Esophagus (tissue), 2 donors: Measurements from ENCODE around the gene SLC4A1AP. TPM values are rescaled to one million over a fixed set of nuclear protein-coding genes. Genes with fewer than 3 reads are reported as not detected.
"Not testable (repeated sequence)": the region's sequence is repeated elsewhere in the genome, so short reads cannot be mapped to it uniquely, and the experiment has no call there.

Experiments used
- H3K27ac ChIP-seq, 2 donors: one replicate each; pipeline ENCODE4 v1.5.1; 2013; ENCODE audit warnings: low read depth in 2 of 2, mild to moderate bottlenecking in 2 of 2, inconsistent platforms in 1 of 2, low read length in 1 of 2, moderate library complexity in 1 of 2
- H3K27me3 ChIP-seq, 2 donors: one replicate each; pipeline ENCODE4 v1.6.1; 2013; ENCODE audit warnings: low read length in 2 of 2, control low read depth in 1 of 2, mild to moderate bottlenecking in 1 of 2; ENCODE audit not compliant: insufficient read depth in 2 of 2, control insufficient read depth in 1 of 2
- H3K36me3 ChIP-seq, 2 donors: one replicate each; pipeline ENCODE4 v1.6.1; 2013; ENCODE audit warnings: low read length in 1 of 2; ENCODE audit not compliant: control insufficient read depth in 2 of 2, insufficient read depth in 2 of 2
- H3K4me1 ChIP-seq, 2 donors: one replicate each; pipeline ENCODE4 v1.6.1; 2013; ENCODE audit warnings: low read length in 1 of 2; ENCODE audit not compliant: control insufficient read depth in 2 of 2, insufficient read depth in 2 of 2
- H3K4me3 ChIP-seq, 2 donors: one replicate each; pipeline ENCODE4 v1.5.1; 2013; ENCODE audit warnings: low read length in 2 of 2, mild to moderate bottlenecking in 2 of 2, low read depth in 1 of 2, moderate library complexity in 1 of 2
- H3K9me3 ChIP-seq, 2 donors: one replicate each; pipeline ENCODE4 v1.6.1; 2013; ENCODE audit warnings: mild to moderate bottlenecking in 2 of 2, low read depth in 1 of 2, low read length in 1 of 2, moderate library complexity in 1 of 2; ENCODE audit not compliant: control insufficient read depth in 2 of 2, insufficient read depth in 1 of 2
- WGBS, 2 donors: extraction: QIAGEN DNeasy Blood & Tissue Kit; methylation state at CpG; one replicate each; pipeline ENCODE4 v1.1.7; 2013; 5-methylcytosine and 5-hydroxymethylcytosine counted together
- polyA plus RNA-seq, 2 donors: library from polyadenylated mRNA; stranded (reverse); fragments of 200-250 nt; gene quantifications; one replicate each; pipeline ENCODE4 v1.2.3, GENCODE V29; 2013
- donor health status: healthy with polysubstance abuse.
- donor health status: Bipolar disorder and iron deficiency.

The SLC4A1AP gene
- polyA plus RNA-seq, 2 donors, result 10.0 to 15.1 TPM

DNA sequence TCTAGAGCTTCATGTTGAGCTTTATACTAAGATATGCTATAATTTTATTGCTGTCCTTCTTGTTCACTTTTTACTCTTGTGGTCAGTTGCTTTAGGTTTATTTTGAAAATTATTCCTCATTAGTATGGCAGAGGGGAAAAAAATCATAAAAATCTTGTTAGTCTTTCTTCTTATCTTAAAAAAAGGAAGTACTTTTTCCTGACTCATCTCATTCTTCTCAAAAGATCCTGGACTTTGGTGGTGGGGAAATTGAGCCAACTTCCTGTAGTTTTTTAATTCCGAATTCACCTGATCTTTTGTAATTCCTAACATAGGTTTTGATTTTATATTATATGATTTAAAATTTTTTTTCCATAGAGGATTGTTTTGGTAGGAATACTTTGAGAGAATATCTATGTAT is 3.8 kb downstream of the SLC4A1AP start:
- H3K36me3 ChIP-seq, result peaks cover 0 to 4% of the 10 kb centered on the region in 2 donors
- 73 to 80% methylated on average over 1 of the region's 1 CpG for WGBS, 2 donors

DNA sequence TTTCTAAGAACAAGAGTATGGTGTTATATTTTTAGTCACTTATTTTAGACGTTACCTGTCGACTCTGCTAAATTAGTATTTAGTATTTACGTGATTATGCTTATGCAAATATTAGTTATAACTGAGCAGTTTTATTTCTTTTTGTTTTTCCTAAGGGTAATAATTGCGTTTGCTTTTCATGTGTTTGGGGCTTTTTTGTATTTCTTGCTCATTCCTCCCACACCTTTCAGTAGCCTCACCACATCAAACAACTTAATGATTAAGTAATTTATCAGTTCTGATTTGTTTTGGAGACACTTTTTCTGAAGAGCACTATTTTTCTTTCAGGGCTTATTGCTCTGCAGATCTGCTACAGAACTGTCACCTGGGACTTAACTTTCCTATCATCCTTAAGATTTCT is 7.5 kb downstream of the SLC4A1AP start:
- Histone ChIP-seq H3K9me3 (no peaks in the 10 kb centered on the region), H3K27ac (no peak overlapping the region), H3K4me1 (no peaks in the 10 kb centered on the region), H3K4me3 (no peak overlapping the region), H3K27me3 (no peaks in the 10 kb centered on the region), H3K36me3 (peaks cover 0 to 8% of the 10 kb centered on the region in 2 donors)
- WGBS, 2 donors, result 87 to 93% methylated on average over 4 of the region's 4 CpGs

More for the DNA sequence above, 3.8 kb downstream of the SLC4A1AP start:
- Histone ChIP-seq H3K4me3 (no peak overlapping the region), H3K4me1 (no peaks in the 10 kb centered on the region), H3K27ac (no peak overlapping the region), H3K27me3 (no peaks in the 10 kb centered on the region), H3K9me3 (no peaks in the 10 kb centered on the region)

DNA sequence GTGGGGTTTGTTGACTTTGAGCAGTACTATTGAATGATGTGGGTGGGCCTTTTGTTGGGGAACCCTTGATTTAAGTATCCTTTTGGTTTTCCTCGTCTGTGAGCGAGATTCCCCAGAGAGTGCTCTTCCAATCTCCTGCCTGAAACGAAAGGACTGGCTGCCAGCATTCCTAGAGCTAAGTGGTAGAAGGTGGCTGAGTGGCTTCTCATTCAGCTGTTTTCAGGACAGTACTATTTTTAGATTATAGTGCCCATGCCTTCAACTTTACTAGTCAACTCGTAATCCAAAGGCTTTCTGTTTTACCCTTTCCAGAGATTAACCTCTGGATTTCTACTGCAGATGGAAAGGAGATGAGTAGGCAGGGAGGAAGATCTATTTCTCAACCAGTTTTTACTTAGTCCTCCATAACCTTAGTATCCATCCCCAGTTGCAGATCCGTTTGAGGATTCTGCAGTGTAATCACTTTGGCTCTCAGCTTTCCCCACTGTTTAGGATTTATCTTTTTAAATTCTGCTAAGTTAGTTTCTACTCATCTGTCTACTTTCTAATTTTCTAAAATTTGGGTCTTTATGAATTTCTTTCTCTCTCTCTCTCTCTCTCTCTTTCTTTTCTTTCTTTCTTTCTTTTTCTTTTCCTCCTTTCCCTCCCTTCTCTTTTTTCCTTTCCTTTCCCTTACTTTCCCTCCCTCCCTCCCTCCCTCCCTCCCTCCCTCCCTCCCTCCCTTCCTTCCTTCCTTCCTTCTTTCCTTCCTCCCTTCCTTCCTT is 9.2 kb downstream of the SLC4A1AP start:
- Histone ChIP-seq H3K36me3 (peaks cover 0 to 8% of the 10 kb centered on the region in 2 donors), H3K27me3 (no peaks in the 10 kb centered on the region), H3K4me3 (no peak overlapping the region), H3K9me3 (no peaks in the 10 kb centered on the region), H3K4me1 (no peaks in the 10 kb centered on the region), H3K27ac (no peak overlapping the region)
- 81 to 82% methylated on average over 5 of the region's 5 CpGs for WGBS, 2 donors

DNA sequence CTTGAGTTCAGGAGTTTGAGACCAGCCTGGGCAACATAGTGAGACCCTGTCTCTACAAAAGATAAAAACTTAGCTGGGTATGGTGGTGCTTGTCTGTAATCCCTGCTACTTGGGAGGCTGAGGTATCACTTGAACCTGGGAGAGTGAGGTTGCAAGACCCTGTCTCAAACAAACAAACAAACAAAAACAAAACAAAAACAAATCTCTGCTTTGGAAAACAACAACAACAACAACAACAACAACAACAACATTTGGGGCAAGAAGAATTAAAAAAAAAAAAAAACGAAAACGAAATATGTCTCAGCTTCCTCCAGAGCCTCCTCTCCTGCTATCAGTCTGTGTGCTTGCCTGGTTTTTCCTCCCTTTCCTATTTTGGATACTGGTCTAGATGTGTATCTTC is 16.9 kb downstream of the SLC4A1AP start:
- no peaks in the 10 kb centered on the region for H3K27me3 ChIP-seq
- no peaks in the 10 kb centered on the region for H3K9me3 ChIP-seq
- WGBS, 2 donors, result 79 to 92% methylated on average over 2 of the region's 2 CpGs
- peaks cover 0 to 6% of the 10 kb centered on the region in 2 donors for H3K36me3 ChIP-seq
- H3K4me3 ChIP-seq, result no peak overlapping the region
- H3K27ac ChIP-seq, result no peak overlapping the region
- no peaks in the 10 kb centered on the region for H3K4me1 ChIP-seq

DNA sequence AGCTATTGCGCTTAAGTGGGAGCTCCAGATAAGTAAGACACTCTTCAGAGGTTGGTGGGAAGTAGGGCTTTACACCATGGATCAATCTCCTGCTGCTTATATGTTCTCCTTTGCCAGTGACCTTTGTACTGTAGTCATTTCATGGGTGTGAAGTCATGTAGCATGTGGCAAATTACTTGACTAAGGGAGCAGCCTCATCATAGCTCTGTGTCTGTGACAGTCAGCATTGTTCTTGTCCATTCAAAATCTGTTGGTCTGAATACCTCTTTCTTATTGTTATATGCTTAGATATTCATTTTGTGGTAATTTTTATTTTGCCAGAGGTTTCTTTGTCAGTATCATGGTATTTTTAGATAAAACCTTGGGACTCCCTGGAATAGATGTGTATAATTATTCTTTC is 18.2 kb downstream of the SLC4A1AP start:
- no peaks in the 10 kb centered on the region for H3K9me3 ChIP-seq
- no peaks in the 10 kb centered on the region for H3K27me3 ChIP-seq
- peak overlapping the region; percentile 59 to 76 for H3K27ac ChIP-seq
- 81 to 96% methylated on average over 1 of the region's 1 CpG for WGBS, 2 donors
- no peaks in the 10 kb centered on the region for H3K4me1 ChIP-seq
- no peak overlapping the region for H3K4me3 ChIP-seq
- H3K36me3 ChIP-seq, result peaks cover 0 to 6% of the 10 kb centered on the region in 2 donors

DNA sequence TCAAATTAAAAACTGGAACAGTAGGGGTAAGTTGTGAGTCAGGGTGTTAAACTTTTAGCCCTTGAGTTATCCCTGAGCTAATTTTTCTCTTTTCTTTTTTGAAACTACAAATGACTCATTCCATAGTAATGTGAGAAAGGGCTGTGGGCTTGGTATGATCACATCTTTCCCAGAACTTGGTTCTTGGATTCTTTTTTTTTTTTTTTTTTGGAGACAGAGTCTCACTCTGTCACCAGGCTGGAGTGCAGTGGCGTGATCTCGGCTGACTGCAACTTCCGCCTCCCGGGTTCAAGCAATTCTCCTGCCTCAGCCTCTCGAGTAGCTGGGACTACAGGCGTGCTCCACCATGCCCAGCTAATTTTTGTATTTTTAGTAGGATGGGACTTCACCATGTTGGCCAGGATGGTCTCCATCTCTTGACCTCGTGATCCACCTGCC is 18.7 kb downstream of the SLC4A1AP start:
- H3K4me1 ChIP-seq, H3K9me3 ChIP-seq, H3K27me3 ChIP-seq, H3K4me3 ChIP-seq, H3K36me3 ChIP-seq: not testable (repeated sequence)
- 66 to 69% methylated on average over 7 of the region's 7 CpGs for WGBS, 2 donors
- peak overlapping the region; percentile 81 to 84 for H3K27ac ChIP-seq

DNA sequence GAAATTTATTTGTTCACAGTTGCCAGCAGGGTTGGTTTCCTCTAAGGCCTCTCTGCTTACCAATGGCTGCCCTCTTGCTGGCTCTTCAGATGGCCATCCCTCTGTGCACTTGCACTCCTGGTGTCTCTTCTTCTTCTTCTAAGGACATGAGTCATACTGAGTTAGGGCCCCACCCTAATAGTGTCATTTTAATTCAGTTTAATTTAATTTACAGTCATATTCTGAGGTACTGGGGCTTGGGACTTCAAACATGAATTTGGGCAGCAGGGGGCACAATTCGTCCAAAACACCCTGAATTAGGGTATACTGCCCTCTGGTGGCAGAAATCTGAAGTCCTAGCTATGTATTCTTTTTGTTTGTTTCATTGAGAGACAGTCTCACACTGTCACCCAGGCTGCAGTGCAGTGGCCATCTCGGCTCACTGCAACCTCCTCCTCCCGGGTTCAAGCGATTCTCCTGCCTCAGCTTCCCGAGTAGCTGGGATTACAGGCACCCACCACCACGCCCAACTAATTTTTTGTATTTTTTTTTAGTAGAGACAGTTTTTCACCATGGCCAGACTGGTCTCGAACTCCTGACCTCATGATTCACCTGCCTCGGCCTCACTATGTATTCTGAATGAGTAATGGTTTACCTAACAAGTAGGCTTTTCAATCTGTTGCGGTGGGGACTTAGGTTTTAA is 19.8 kb downstream of the SLC4A1AP start:
- Histone ChIP-seq H3K9me3 (no peaks in the 10 kb centered on the region), H3K4me3 (no peak overlapping the region), H3K36me3 (peaks cover 0 to 6% of the 10 kb centered on the region in 2 donors), H3K27ac (peak overlapping the region; percentile 60 to 83), H3K4me1 (no peaks in the 10 kb centered on the region), H3K27me3 (no peaks in the 10 kb centered on the region)
- 35 to 36% methylated on average over 9 of the region's 9 CpGs for WGBS, 2 donors

DNA sequence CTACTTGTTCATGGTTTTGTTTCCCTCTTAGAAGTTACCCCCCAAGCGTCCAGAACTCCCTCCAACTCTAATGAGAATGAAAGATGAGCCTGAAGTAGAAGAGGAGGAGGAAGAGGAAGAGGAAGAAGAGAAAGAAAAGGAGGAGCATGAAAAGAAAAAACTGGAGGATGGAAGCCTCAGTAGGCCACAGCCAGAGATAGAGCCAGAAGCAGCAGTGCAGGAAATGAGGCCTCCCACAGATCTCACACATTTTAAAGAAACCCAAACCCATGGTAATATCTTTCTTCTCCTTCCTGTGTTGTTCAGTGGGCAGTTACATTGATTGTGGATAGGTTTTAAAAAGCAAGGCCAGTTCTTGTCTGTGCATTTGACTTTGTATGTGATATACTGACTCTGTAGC is 21.3 kb downstream of the SLC4A1AP start:
- H3K36me3 ChIP-seq, H3K27me3 ChIP-seq, H3K4me1 ChIP-seq, H3K9me3 ChIP-seq, H3K4me3 ChIP-seq, H3K27ac ChIP-seq: not testable (repeated sequence)
- 73 to 85% methylated on average over 1 of the region's 1 CpG for WGBS, 2 donors

DNA sequence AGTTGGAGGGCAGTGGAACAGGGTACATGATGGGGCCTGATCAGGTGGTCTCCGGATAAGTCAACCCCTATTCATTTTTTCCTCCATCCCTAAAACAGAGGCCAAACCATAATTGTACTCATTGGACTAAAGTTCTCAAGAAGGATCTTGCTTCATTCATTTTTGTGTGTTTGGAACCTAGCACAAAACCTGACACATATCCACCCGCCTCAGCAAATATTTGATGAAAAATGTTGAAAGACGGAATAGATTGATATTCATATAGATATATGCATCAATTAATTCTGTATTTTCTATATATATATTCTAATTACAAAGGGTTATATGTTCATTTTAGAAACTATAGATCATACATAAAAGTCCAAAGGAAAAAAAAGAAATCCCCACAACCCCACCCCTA is 21.9 kb downstream of the SLC4A1AP start:
- H3K36me3 ChIP-seq, result peaks cover 3 to 5% of the 10 kb centered on the region in 2 donors
- H3K4me3 ChIP-seq, result no peak overlapping the region
- no peak overlapping the region for H3K27ac ChIP-seq
- no peaks in the 10 kb centered on the region for H3K9me3 ChIP-seq
- H3K27me3 ChIP-seq, result no peaks in the 10 kb centered on the region
- H3K4me1 ChIP-seq, result no peaks in the 10 kb centered on the region
- WGBS, 2 donors, result 95 to 100% methylated on average over 3 of the region's 3 CpGs
